Medulla oblongata (tissue), 1 donor: ENCODE measurements around the gene OR2AG2.
"Not testable (repeated sequence)": the region's sequence is repeated elsewhere in the genome, so short reads cannot be mapped to it uniquely, and the experiment has no call there.

ENCODE experiments used
- DNase-seq: peaks from one replicate; pipeline ENCODE4 v3.0.0-alpha.2; 2015; ENCODE audit errors: extremely low spot score

Gene OR2AG2

GRCh38 chr11:6771926-6772893 lies at the start of gene OR2AG2:
OR2AG2 (minus strand) TSS chr11:6771976; CDS start chr11:6768957, 3,019 bp downstream.
- peak; percentile 71 for DNase-seq

GRCh38 chr11:6818967-6819366 lies 47.2 kb upstream of the OR2AG2 start:
- DNase-seq = no peak

GRCh38 chr11:6817694-6818093 lies 45.9 kb upstream of the OR2AG2 start:
- no peak for DNase-seq

GRCh38 chr11:6813656-6814055 lies 41.9 kb upstream of the OR2AG2 start:
- no peak for DNase-seq

- DNase-seq = peak; percentile 27
Measured at GRCh38 chr11:6812390-6813005, 40.7 kb upstream of the OR2AG2 start.

- not testable (repeated sequence) for DNase-seq
Measured at GRCh38 chr11:6801075-6801474, 29.3 kb upstream of the OR2AG2 start.

GRCh38 chr11:6799402-6799801 lies 27.6 kb upstream of the OR2AG2 start, which contains the start of gene OR6A2:
OR6A2 (minus strand) TSS chr11:6799689; CDS start chr11:6795708, 3,981 bp downstream.
- DNase-seq = no peak

GRCh38 chr11:6794639-6795038 lies 22.9 kb upstream of the OR2AG2 start:
- no peak for DNase-seq

- DNase-seq = no peak
Measured at GRCh38 chr11:6790546-6790945, 18.8 kb upstream of the OR2AG2 start.

- DNase-seq = no peak
Measured at GRCh38 chr11:6782720-6783119, 10.9 kb upstream of the OR2AG2 start, which contains the start of gene OR2AG1. OR2AG1 (plus strand) TSS chr11:6783020; CDS start chr11:6785038, 2,018 bp downstream.

GRCh38 chr11:6780829-6781228 lies 9.1 kb upstream of the OR2AG2 start:
- DNase-seq = no peak

- DNase-seq = no peak
Measured at GRCh38 chr11:6778518-6778917, 6.7 kb upstream of the OR2AG2 start.

GRCh38 chr11:6757373-6757967 lies 14.3 kb downstream of the OR2AG2 start:
- DNase-seq = peak; percentile 87

- no peak for DNase-seq
Measured at GRCh38 chr11:6755953-6756347, 15.8 kb downstream of the OR2AG2 start.

GRCh38 chr11:6755303-6755952 lies 16.3 kb downstream of the OR2AG2 start:
- DNase-seq = peak; percentile 61

- no peak for DNase-seq
Measured at GRCh38 chr11:6747097-6747668, 24.6 kb downstream of the OR2AG2 start.

GRCh38 chr11:6746626-6747025 lies 25.1 kb downstream of the OR2AG2 start:
- no peak for DNase-seq

- peak; percentile 31 for DNase-seq
Measured at GRCh38 chr11:6746086-6746618, 25.6 kb downstream of the OR2AG2 start.

- no peak for DNase-seq
Measured at GRCh38 chr11:6745465-6746015, 26.2 kb downstream of the OR2AG2 start.

- DNase-seq = no peak
Measured at GRCh38 chr11:6745018-6745417, 26.8 kb downstream of the OR2AG2 start.

GRCh38 chr11:6742260-6742659 lies 29.5 kb downstream of the OR2AG2 start:
- DNase-seq = no peak
